Effector memory CD8-positive, alpha-beta T cell (primary cell): ENCODE results near the gene GRIK2.

Experiments used
- ATAC-seq: fragments of 150-1000 bp; cut with Tn5 transposase; replicated peaks from 2 replicates; pipeline ENCODE4 v1.10.0; 2021; ENCODE audit warnings: mild to moderate bottlenecking, moderate library complexity
- DNase-seq, 3 experiments: peaks; one replicate each; pipeline ENCODE4 v3.0.0; 2021
- H3K27ac Mint-ChIP-seq, 2 donors: one replicate each; pipeline ENCODE4 v1.8.0; 2022; ENCODE audit warnings: mild to moderate bottlenecking in 2 of 2, mixed read lengths in 2 of 2, moderate library complexity in 2 of 2
- H3K27me3 Mint-ChIP-seq, 2 donors: one replicate each; pipeline ENCODE4 v1.8.0; 2022; ENCODE audit warnings: mixed read lengths in 2 of 2
- H3K36me3 Mint-ChIP-seq: one replicate; pipeline ENCODE4 v1.8.0; 2022; ENCODE audit warnings: mild to moderate bottlenecking, moderate library complexity, mixed read lengths; ENCODE audit not compliant: insufficient read depth
- H3K4me1 Mint-ChIP-seq, 2 donors: one replicate each; pipeline ENCODE4 v1.8.0; 2022; ENCODE audit warnings: low read depth in 2 of 2, mixed read lengths in 2 of 2
- H3K4me3 Mint-ChIP-seq, 2 donors: one replicate each; pipeline ENCODE4 v1.8.0; 2022; ENCODE audit warnings: mild to moderate bottlenecking in 2 of 2, mixed read lengths in 2 of 2, moderate library complexity in 2 of 2
- H3K9me3 Mint-ChIP-seq, 2 donors: one replicate each; pipeline ENCODE4 v1.8.0; 2022; ENCODE audit warnings: mixed read lengths in 2 of 2

The GRIK2 gene

DNA sequence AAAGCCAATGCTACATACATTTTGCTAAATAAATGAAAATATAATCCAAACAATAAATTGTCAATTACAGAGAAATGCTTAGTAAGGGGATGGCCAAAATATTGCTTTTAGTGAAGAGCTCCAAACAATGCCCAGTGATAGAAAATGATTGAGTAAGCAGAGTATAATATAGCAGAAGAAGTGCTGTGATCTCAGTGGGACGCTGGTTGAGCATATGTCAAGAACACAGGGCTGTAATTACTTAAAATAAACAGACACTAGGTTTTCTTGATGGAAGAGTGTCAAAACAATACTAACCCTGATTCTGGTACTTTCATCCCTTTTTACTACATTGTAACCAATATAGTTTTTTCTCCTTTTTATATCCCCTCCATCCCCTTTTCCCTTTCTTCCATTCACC is 150.3 kb downstream of the GRIK2 start:
- Mint-ChIP-seq H3K4me3 (no peak overlapping the region), H3K4me1 (no peaks in the 10 kb centered on the region), H3K9me3 (peaks cover 0 to 2% of the 10 kb centered on the region in 2 donors), H3K36me3 (peaks cover 2% of the 10 kb centered on the region), H3K27me3 (no peaks in the 10 kb centered on the region), H3K27ac (no peak overlapping the region)
- no peak for ATAC-seq
- no peak for DNase-seq

DNA sequence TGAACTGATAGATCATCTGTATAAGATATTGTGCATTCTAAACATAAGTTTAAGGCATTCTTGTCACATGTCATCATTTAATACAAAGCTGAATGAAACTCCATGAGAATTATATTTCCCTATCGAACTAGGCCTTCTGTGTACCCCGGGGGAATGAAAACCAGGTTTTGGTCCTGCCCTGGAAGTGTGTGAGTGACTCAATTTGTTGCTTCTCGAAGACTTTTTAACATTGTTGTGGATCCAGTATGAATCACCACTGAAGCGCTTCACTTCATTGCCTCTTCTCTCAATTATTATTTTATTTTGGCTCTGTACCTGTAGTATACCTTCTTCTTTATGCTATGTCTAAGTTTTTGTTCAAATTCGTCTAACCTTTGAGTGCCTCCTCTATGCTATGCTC is 150.8 kb downstream of the GRIK2 start:
- no peaks in the 10 kb centered on the region for H3K27me3 Mint-ChIP-seq
- H3K4me1 Mint-ChIP-seq = no peaks in the 10 kb centered on the region
- no peaks in the 10 kb centered on the region for H3K36me3 Mint-ChIP-seq
- DNase-seq (no peak), ATAC-seq (no peak)
- H3K4me3 Mint-ChIP-seq = no peak overlapping the region
- H3K9me3 Mint-ChIP-seq = peaks cover 0 to 2% of the 10 kb centered on the region in 2 donors
- no peak overlapping the region for H3K27ac Mint-ChIP-seq

DNA sequence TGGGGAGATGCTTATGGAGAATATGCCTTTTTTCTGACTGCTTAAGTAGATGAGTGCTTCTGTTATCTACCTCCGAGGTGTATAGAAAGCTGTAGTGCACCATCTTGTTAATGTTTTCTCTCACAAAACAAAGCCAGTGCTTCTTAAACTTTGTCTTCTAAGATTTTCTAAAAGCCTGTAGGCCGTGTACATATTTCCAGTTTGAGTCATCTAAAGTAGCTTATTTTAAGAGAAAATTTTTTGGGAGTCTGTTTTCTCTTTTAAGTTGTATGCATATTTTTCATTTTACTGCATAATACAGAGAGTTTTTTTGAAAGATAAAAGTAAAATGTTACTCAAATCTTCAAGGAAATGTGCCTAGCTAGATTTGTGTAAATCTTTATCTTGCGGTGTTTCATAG is 151.7 kb downstream of the GRIK2 start:
- no peak for ATAC-seq
- Mint-ChIP-seq H3K27me3 (no peaks in the 10 kb centered on the region), H3K36me3 (no peaks in the 10 kb centered on the region), H3K9me3 (peaks cover 0 to 2% of the 10 kb centered on the region in 2 donors), H3K4me3 (no peak overlapping the region), H3K4me1 (no peaks in the 10 kb centered on the region), H3K27ac (no peak overlapping the region)
- no peak for DNase-seq

DNA sequence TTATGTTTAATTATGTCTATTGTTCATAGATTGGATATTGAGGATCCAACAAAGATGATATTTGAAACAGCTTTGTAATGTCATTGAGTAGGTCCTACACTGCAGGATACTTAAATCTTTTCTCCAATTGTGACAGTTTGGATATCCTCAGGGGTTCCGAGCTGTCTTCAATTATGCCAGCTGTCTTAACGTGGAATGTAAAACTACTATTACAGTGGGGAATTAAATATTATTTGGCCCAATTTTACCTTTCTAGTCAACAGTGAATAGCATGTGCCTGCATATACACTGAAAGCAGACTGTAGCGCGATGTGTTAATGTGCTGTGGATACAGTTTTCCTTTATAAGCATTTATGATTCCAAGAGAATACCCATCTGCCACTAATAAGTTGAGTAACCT is 156.9 kb downstream of the GRIK2 start:
- Mint-ChIP-seq H3K36me3 (peaks cover 4% of the 10 kb centered on the region), H3K27me3 (no peaks in the 10 kb centered on the region), H3K9me3 (peaks cover 0 to 12% of the 10 kb centered on the region in 2 donors), H3K4me1 (no peaks in the 10 kb centered on the region), H3K27ac (no peak overlapping the region), H3K4me3 (no peak overlapping the region)
- ATAC-seq (no peak), DNase-seq (no peak)

- H3K9me3 Mint-ChIP-seq = peaks cover 2 to 19% of the 10 kb centered on the region in 2 donors
- H3K4me1 Mint-ChIP-seq = no peaks in the 10 kb centered on the region
- H3K27me3 Mint-ChIP-seq = no peaks in the 10 kb centered on the region
- H3K4me3 Mint-ChIP-seq = no peak overlapping the region
- H3K27ac Mint-ChIP-seq = no peak overlapping the region
- H3K36me3 Mint-ChIP-seq = peaks cover 8% of the 10 kb centered on the region
- DNase-seq = no peak
- ATAC-seq = no peak
These were observed 160.7 kb downstream of the GRIK2 start for GRCh38 chr6:101554231-101554630.

GRCh38 chr6:101558712-101559111 is 165.2 kb downstream of the GRIK2 start:
- DNase-seq (no peak), ATAC-seq (no peak)
- peaks cover 8% of the 10 kb centered on the region for H3K36me3 Mint-ChIP-seq
- H3K27me3 Mint-ChIP-seq = no peaks in the 10 kb centered on the region
- H3K4me1 Mint-ChIP-seq = no peaks in the 10 kb centered on the region
- H3K9me3 Mint-ChIP-seq = peaks cover 2 to 18% of the 10 kb centered on the region in 2 donors
- no peak overlapping the region for H3K27ac Mint-ChIP-seq
- no peak overlapping the region for H3K4me3 Mint-ChIP-seq

DNA sequence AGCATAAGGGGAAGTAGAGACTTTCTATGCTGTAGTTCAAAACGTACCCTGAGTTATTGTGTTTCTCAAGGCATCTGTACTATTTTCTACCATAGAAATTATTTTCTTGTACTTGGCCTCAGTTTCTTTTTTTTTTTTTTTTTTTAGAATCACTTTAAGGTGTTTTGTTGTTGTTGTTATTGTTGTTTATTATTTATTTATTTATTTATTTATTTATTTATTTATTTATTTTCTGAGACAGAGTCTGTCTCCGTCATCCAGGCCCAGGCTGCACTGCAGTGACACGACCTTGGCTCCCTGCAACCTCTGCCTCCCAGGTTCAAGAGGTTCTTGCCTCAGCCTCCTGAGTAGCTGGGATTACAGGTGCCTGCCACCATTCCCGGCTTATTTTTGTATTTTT is 179.1 kb downstream of the GRIK2 start:
- no peak for DNase-seq
- no peak for ATAC-seq
- H3K4me1 Mint-ChIP-seq = no peaks in the 10 kb centered on the region
- no peaks in the 10 kb centered on the region for H3K36me3 Mint-ChIP-seq
- H3K9me3 Mint-ChIP-seq = no peaks in the 10 kb centered on the region
- H3K4me3 Mint-ChIP-seq = no peak overlapping the region
- H3K27me3 Mint-ChIP-seq = no peaks in the 10 kb centered on the region
- no peak overlapping the region for H3K27ac Mint-ChIP-seq

DNA sequence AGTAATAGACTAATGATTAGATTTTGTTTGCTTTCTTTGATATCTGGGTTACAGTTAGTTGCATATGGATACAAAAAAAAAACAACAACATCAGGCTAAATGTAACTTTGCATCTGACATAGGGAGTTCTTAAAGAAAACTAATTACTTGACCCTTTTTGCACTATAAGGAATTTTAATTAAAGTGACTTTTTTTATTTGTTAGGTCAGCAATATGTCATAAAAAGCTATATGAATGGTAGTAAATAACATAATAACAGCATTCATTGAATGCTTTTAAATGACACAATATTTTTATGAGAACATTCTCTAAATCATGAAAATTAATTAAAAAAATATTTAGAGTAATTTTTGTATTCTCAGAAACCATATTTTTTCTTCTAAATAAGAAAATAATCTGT is 183.6 kb downstream of the GRIK2 start:
- DNase-seq = no peak
- H3K27ac Mint-ChIP-seq = no peak overlapping the region
- peaks cover 0 to 4% of the 10 kb centered on the region in 2 donors for H3K9me3 Mint-ChIP-seq
- H3K4me3 Mint-ChIP-seq = no peak overlapping the region
- H3K27me3 Mint-ChIP-seq = no peaks in the 10 kb centered on the region
- ATAC-seq = no peak
- no peaks in the 10 kb centered on the region for H3K36me3 Mint-ChIP-seq
- H3K4me1 Mint-ChIP-seq = no peaks in the 10 kb centered on the region

GRCh38 chr6:101578306-101578705 is 184.8 kb downstream of the GRIK2 start:
- no peaks in the 10 kb centered on the region for H3K36me3 Mint-ChIP-seq
- no peaks in the 10 kb centered on the region for H3K27me3 Mint-ChIP-seq
- no peak overlapping the region for H3K4me3 Mint-ChIP-seq
- H3K4me1 Mint-ChIP-seq = no peaks in the 10 kb centered on the region
- peaks cover 0 to 7% of the 10 kb centered on the region in 2 donors for H3K9me3 Mint-ChIP-seq
- H3K27ac Mint-ChIP-seq = no peak overlapping the region
- no peak for ATAC-seq
- no peak for DNase-seq

DNA sequence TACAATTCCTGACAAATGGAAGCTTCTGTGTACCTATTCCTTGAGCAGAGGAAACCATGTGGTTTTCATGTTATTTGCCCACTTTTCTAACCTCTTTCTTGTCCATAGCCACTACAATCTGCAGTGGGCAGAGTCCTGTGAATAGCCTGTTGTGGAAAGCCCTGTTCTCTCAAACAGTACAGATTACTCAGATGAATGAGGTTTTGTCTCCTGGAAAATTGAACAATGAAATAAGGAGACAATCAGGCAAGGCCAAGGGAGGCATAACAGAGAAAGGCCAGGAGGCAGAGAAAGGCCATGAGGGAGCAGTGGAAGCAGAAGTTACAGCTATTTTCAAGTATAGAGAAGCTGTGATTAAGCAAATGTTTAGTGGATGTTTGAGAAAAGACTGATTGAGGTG is 189.3 kb downstream of the GRIK2 start:
- no peaks in the 10 kb centered on the region for H3K4me1 Mint-ChIP-seq
- H3K9me3 Mint-ChIP-seq = peaks cover 4 to 7% of the 10 kb centered on the region in 2 donors
- no peak overlapping the region for H3K4me3 Mint-ChIP-seq
- DNase-seq (no peak), ATAC-seq (no peak)
- no peaks in the 10 kb centered on the region for H3K27me3 Mint-ChIP-seq
- H3K36me3 Mint-ChIP-seq = no peaks in the 10 kb centered on the region
- no peak overlapping the region for H3K27ac Mint-ChIP-seq

DNA sequence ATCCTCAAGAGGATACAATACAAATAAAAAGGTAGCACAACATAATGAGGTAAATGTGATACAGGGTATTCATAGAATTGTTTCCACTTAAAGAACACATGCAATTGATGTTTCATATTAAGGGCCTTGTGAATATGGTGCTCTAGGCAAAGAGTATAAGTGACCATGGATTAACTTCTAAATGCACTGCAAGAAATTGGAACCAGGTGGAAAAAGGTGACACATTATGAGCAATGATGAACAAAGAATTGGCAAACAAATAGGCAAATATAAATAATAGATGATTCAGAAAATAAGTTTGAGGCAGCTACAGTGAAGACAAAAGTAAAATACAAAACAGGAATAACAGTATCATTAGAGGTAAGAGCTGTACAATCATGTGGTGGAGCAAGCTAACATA is 192.0 kb downstream of the GRIK2 start:
- Mint-ChIP-seq H3K27me3 (no peaks in the 10 kb centered on the region), H3K4me3 (no peak overlapping the region), H3K4me1 (no peaks in the 10 kb centered on the region), H3K36me3 (no peaks in the 10 kb centered on the region), H3K27ac (no peak overlapping the region), H3K9me3 (peaks cover 4 to 6% of the 10 kb centered on the region in 2 donors)
- DNase-seq = no peak
- no peak for ATAC-seq

- peaks cover 0 to 6% of the 10 kb centered on the region in 2 donors for H3K9me3 Mint-ChIP-seq
- no peak for ATAC-seq
- no peaks in the 10 kb centered on the region for H3K36me3 Mint-ChIP-seq
- no peak overlapping the region for H3K27ac Mint-ChIP-seq
- H3K27me3 Mint-ChIP-seq = no peaks in the 10 kb centered on the region
- no peaks in the 10 kb centered on the region for H3K4me1 Mint-ChIP-seq
- no peak for DNase-seq
- no peak overlapping the region for H3K4me3 Mint-ChIP-seq
These were observed 194.8 kb downstream of the GRIK2 start for GRCh38 chr6:101588343-101588742.

DNA sequence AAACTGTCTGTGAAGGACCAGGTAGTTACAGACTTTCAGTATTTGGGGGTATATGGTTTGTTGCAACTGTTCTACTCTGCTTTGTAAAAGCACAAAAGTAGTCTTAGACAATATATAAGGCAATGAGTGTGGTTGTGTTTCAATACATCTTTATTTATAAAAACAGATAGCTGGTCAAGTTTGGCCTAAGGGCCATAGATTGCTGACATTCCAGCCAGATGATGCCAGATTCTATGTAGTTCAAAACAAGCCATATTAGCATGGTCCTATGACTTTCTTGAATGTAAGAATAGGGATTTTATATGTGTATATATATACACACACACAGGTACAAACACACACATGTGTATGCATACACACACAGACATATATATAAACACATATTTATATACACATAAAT is 201.8 kb downstream of the GRIK2 start:
- H3K4me1 Mint-ChIP-seq = no peaks in the 10 kb centered on the region
- ATAC-seq (no peak), DNase-seq (no peak)
- no peaks in the 10 kb centered on the region for H3K27me3 Mint-ChIP-seq
- H3K9me3 Mint-ChIP-seq = peaks cover 2 to 5% of the 10 kb centered on the region in 2 donors
- H3K36me3 Mint-ChIP-seq = no peaks in the 10 kb centered on the region
- no peak overlapping the region for H3K27ac Mint-ChIP-seq
- H3K4me3 Mint-ChIP-seq = no peak overlapping the region

GRCh38 chr6:101597693-101598092 is 204.2 kb downstream of the GRIK2 start:
- no peak overlapping the region for H3K4me3 Mint-ChIP-seq
- ATAC-seq = no peak
- no peaks in the 10 kb centered on the region for H3K36me3 Mint-ChIP-seq
- no peaks in the 10 kb centered on the region for H3K4me1 Mint-ChIP-seq
- no peak for DNase-seq
- H3K27ac Mint-ChIP-seq = no peak overlapping the region
- peaks cover 2 to 5% of the 10 kb centered on the region in 2 donors for H3K9me3 Mint-ChIP-seq
- H3K27me3 Mint-ChIP-seq = no peaks in the 10 kb centered on the region

DNA sequence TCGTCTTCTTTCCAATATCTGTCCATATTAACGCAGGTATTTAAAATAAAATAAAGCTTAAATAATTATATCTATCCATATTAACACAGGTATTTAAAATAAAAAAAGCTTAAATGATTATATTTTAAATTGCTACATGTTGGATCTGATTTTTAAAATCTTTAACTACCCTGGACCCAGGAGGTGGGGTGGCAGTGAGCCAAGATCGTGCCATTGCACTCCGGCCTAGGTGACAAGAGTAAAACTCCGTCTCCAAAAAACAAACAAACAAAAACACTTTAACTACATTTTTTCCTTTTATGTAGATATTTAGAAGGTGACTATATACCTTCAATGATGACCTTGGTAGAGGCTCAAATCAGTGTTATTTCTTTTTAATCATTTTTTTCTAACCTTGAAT is 211.9 kb downstream of the GRIK2 start:
- no peak overlapping the region for H3K4me3 Mint-ChIP-seq
- peaks cover 0 to 1% of the 10 kb centered on the region in 2 donors for H3K9me3 Mint-ChIP-seq
- no peaks in the 10 kb centered on the region for H3K4me1 Mint-ChIP-seq
- DNase-seq = no peak
- no peak overlapping the region for H3K27ac Mint-ChIP-seq
- H3K36me3 Mint-ChIP-seq = no peaks in the 10 kb centered on the region
- no peak for ATAC-seq
- H3K27me3 Mint-ChIP-seq = no peaks in the 10 kb centered on the region
